A673 (cell line): ENCODE data around the gene PIGU.

Source experiments
- EZH2 ChIP-seq: fragments of 200-600 bp; sonication (generic); IDR thresholded peaks from 2 replicates; pipeline ENCODE4 v1.6.1; 2017; ENCODE audit warnings: borderline replicate concordance, low read depth, mild to moderate bottlenecking, mixed read lengths, antibody characterized with exemption, low read length; ENCODE audit not compliant: poor library complexity, severe bottlenecking
- TF ChIP-seq, protein P1 (sequence below): fragments of 300-800, 200-600 bp; sonication (generic); conservative IDR thresholded peaks from 2 replicates; pipeline ENCODE4 v1.5.1; 2017; ENCODE audit warnings: low read depth, mild to moderate bottlenecking, antibody characterized with exemption, low read length, moderate library complexity, mixed read lengths

DNA sequence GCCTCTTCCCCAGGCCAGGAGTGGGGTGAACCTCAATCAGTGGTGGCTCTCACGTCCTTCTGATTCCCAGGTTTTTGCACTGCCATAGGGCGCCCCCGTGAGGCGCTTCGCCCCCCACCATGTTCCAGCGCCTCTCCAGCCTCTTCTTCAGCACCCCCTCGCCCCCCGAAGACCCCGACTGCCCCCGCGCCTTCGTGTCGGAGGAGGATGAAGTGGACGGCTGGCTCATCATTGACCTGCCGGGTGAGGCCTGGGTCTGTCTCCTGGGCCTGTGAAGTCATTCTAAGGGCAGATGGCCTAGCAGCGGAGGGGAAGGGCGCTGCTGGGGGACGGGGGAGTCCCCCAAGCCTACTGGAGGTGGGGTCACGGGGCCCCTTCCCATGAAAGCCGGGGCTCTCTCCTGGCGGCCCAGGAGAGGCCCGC is 31.7 kb upstream of the PIGU start:
- TF ChIP-seq, protein P1, sequence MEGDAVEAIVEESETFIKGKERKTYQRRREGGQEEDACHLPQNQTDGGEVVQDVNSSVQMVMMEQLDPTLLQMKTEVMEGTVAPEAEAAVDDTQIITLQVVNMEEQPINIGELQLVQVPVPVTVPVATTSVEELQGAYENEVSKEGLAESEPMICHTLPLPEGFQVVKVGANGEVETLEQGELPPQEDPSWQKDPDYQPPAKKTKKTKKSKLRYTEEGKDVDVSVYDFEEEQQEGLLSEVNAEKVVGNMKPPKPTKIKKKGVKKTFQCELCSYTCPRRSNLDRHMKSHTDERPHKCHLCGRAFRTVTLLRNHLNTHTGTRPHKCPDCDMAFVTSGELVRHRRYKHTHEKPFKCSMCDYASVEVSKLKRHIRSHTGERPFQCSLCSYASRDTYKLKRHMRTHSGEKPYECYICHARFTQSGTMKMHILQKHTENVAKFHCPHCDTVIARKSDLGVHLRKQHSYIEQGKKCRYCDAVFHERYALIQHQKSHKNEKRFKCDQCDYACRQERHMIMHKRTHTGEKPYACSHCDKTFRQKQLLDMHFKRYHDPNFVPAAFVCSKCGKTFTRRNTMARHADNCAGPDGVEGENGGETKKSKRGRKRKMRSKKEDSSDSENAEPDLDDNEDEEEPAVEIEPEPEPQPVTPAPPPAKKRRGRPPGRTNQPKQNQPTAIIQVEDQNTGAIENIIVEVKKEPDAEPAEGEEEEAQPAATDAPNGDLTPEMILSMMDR, result peak; percentile 80
- TF ChIP-seq EZH2, result no peak
